ENCODE measurements around the gene MYBPHL. TPM values are rescaled to one million over a fixed set of nuclear protein-coding genes. Genes with fewer than 3 reads are reported as not detected.

MYBPHL gene
- total and polyA plus RNA-seq, 2 of the 13 experiments (the other 11 are each of a cell fraction or from before 2014, with no cell fraction given), result 3.7 to 3.8 TPM

- peak; percentile 51; the same call in 1 of the 2 replicates for TF ChIP-seq YEATS4 (CRISPR knock-in tag; IDR thresholded peaks at IDR 0.05; ENCODE audit: borderline replicate concordance)
- peak; percentile 75 for TF ChIP-seq KAT8 (CRISPR knock-in tag; IDR thresholded peaks at IDR 0.05)
- no peak for TF ChIP-seq ZMAT3 (CRISPR knock-in tag; conservative IDR thresholded peaks at IDR 0.05)
- TF ChIP-seq ZSCAN9 (CRISPR knock-in tag; IDR thresholded peaks at IDR 0.05; ENCODE audit: borderline replicate concordance), result peak; percentile 73; the same call in 1 of the 2 replicates
- TF ChIP-seq KLF13 (CRISPR knock-in tag; IDR thresholded peaks at IDR 0.05), result no peak
- TF ChIP-seq ZNF883 (CRISPR knock-in tag; IDR thresholded peaks at IDR 0.05; ENCODE audit: not compliant biosample characterization), result peak; percentile 38
- no peak for TF ChIP-seq ZBTB26 (CRISPR knock-in tag; IDR thresholded peaks at IDR 0.05; ENCODE audit: borderline replicate concordance)
- TF ChIP-seq ZFP1 (CRISPR knock-in tag; IDR thresholded peaks at IDR 0.05), result 0 out of 2 replicates have a peak, but pooled peaks have one; percentile 63
- peak; percentile 86 for TF ChIP-seq PRPF4 (IDR thresholded peaks at IDR 0.05; ENCODE audit: low read depth, low read length, poor library complexity, severe bottlenecking)
- TF ChIP-seq RXRA (CRISPR knock-in tag; IDR thresholded peaks at IDR 0.05), result no peak; the same call in none of the 2 replicates
- no peak for TF ChIP-seq SNRNP70 (IDR thresholded peaks at IDR 0.05; ENCODE audit: low read depth, low read length)
- no peak for TF ChIP-seq RAD51 (IDR thresholded peaks at IDR 0.05; ENCODE audit: borderline replicate concordance)
- no peak for TF ChIP-seq ZNF660 (CRISPR knock-in tag; IDR thresholded peaks at IDR 0.05; ENCODE audit: borderline replicate concordance, low read depth)
- TF ChIP-seq ZNF143 (CRISPR knock-in tag; IDR thresholded peaks at IDR 0.05), result no peak
- peak in 1 of 2 experiments; percentile 85; a peak in 1 of 4 replicates for TF ChIP-seq KLF16 (CRISPR knock-in tag; IDR thresholded peaks at IDR 0.05)
- TF ChIP-seq ZNF552 (CRISPR knock-in tag; IDR thresholded peaks at IDR 0.05; ENCODE audit: borderline replicate concordance), result no peak
- TF ChIP-seq ATF7-NPFF (CRISPR knock-in tag; IDR thresholded peaks at IDR 0.05; ENCODE audit: low read depth), result peak; percentile 76; the same call in 1 of the 2 replicates
- no peak for TF ChIP-seq MZF1 (CRISPR knock-in tag; IDR thresholded peaks at IDR 0.05; ENCODE audit: borderline replicate concordance)
- no peak for TF ChIP-seq HIVEP1 (CRISPR knock-in tag; IDR thresholded peaks at IDR 0.05)
- 0 out of 2 replicates have a peak, but pooled peaks have one; percentile 53 for TF ChIP-seq ZNF138 (CRISPR knock-in tag; IDR thresholded peaks at IDR 0.05; ENCODE audit: low read depth)
- no peak for TF ChIP-seq SIX1 (CRISPR knock-in tag; IDR thresholded peaks at IDR 0.05; ENCODE audit: borderline replicate concordance)
- TF ChIP-seq SAFB2 (CRISPR knock-in tag; IDR thresholded peaks at IDR 0.05; ENCODE audit: borderline replicate concordance, low read depth), result peak; percentile 68; the same call in 1 of the 2 replicates
- peak; percentile 93 for TF ChIP-seq IRF2 (CRISPR knock-in tag; IDR thresholded peaks at IDR 0.05)
- TF ChIP-seq, protein P1, sequence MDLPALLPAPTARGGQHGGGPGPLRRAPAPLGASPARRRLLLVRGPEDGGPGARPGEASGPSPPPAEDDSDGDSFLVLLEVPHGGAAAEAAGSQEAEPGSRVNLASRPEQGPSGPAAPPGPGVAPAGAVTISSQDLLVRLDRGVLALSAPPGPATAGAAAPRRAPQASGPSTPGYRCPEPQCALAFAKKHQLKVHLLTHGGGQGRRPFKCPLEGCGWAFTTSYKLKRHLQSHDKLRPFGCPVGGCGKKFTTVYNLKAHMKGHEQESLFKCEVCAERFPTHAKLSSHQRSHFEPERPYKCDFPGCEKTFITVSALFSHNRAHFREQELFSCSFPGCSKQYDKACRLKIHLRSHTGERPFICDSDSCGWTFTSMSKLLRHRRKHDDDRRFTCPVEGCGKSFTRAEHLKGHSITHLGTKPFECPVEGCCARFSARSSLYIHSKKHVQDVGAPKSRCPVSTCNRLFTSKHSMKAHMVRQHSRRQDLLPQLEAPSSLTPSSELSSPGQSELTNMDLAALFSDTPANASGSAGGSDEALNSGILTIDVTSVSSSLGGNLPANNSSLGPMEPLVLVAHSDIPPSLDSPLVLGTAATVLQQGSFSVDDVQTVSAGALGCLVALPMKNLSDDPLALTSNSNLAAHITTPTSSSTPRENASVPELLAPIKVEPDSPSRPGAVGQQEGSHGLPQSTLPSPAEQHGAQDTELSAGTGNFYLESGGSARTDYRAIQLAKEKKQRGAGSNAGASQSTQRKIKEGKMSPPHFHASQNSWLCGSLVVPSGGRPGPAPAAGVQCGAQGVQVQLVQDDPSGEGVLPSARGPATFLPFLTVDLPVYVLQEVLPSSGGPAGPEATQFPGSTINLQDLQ (CRISPR knock-in tag; IDR thresholded peaks at IDR 0.05), result no peak
- no peak for TF ChIP-seq ZNF256 (CRISPR knock-in tag; conservative IDR thresholded peaks at IDR 0.05)
- 0 out of 2 replicates have a peak, but pooled peaks have one; percentile 36 for TF ChIP-seq ZNF329 (CRISPR knock-in tag; IDR thresholded peaks at IDR 0.05; ENCODE audit: low read depth)
- no peak for TF ChIP-seq PHB2 (IDR thresholded peaks at IDR 0.05; ENCODE audit: partially characterized antibody)
- no peak for TF ChIP-seq MAF1 (CRISPR knock-in tag; IDR thresholded peaks at IDR 0.05; ENCODE audit: borderline replicate concordance)
Observed at GRCh38 chr1:109263597-109264378, 43.0 kb downstream of the MYBPHL start (continued).
